HPDE6-E6E7 (cell line): Measurements from ENCODE around the gene NBEA.
"Not testable (repeated sequence)": the region's sequence is repeated elsewhere in the genome, so short reads cannot be mapped to it uniquely, and the experiment has no call there.

Experiments used
- DNase-seq: peaks from one replicate; pipeline ENCODE4 v3.0.0; 2011; ENCODE audit warnings: missing footprints; ENCODE audit errors: extremely low spot score

The NBEA gene

GRCh38 chr13:34944751-34945150 lies 2.7 kb downstream of the NBEA start:
- DNase-seq, result no peak

GRCh38 chr13:34951528-34951927 lies 9.5 kb downstream of the NBEA start:
- no peak for DNase-seq

GRCh38 chr13:34959489-34959888 lies 17.4 kb downstream of the NBEA start:
- no peak for DNase-seq

DNA sequence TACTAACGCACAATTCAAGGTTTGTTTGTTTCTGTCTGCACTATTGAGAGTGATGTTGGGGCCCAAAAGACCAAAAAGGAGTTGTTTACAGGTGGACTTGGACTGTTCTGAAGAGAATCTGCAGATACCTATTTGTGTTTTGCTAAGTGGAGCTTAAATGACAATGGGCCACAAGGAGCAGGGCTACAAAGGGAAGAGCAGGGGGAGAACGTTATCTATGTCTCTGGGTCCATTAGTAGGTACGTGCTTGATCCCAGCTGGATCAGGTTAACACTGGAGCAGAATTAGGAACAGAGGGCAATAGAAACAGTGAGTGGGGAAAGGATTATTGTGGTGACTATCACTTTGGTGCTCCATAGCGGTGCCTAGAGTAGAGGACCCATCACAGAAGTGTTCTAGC lies 22.5 kb downstream of the NBEA start:
- DNase-seq, result no peak

GRCh38 chr13:34967851-34968562 lies 25.9 kb downstream of the NBEA start:
- DNase-seq, result no peak

DNA sequence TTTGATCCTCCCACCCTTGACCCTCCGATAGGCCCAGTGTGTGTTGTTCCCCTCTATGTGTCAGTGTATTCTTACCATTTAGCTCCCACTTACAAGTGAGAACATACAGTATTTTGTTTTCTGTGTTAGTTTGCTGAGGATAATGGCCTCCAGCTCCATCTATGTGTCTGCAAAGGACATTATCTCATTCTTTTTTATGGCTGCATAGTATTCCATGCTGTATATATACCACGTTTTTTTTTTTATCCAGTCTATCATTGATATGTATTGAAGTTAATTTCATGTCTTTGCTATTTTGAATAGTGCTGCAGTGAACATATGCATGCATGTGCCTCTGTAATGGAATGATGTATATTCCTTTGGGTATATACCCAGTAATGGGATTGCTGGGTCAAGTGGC lies 27.5 kb downstream of the NBEA start:
- DNase-seq, result not testable (repeated sequence)

DNA sequence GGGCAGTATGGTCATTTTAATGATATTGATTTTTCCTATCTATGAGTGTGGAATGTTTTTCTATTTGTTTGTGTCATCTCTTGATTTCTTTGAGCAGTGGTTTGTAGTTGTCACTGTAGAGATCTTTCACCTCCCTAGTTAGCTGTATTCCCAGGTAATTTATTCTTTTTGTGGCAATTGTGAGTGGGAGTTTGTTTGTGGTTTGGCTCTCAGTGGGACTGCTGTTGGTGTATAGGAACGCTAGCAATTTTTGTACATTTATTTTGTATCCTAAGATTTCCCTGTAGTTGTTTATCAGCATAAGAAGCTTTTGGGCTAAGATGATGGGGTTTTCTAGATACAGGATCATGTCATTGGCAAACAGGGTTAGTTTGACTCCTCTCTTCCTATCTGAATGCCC lies 28.9 kb downstream of the NBEA start:
- DNase-seq, result no peak

DNA sequence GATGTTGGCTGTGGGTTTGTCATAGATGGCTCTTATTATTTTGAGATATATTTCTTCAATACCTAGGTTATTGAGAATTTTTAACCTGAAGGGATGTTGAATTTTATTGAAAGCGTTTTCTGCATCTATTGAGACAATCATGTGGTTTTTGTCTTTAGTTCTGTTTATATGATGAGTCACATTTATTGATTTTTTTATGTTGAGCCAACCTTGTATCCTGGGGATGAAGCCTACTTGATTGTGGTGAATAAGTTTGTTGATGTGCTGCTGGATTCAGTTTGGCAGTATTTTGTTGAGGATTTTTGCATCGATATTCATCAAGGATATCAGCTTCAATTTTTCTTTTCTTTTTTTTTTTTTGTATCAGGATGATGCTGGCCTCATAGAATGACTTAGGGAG lies 29.4 kb downstream of the NBEA start:
- no peak for DNase-seq

DNA sequence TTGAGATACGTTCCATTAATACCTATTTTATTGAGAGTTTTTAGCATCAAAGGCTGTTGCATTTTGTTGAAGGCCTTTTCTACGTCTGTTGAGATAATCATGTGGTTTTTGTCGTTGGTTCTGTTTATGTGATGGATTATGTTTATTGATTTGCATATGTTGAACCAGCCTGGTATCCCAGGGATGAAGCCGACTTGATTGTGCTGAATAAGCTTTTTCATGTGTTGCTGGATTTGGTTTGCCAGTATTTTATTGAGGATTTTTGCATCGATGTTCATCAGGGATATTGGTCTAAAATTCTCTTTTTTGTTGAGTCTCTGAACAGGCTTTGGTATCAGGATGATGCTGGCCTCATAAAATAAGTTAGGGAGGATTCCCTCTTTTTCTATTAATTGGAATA lies 43.1 kb downstream of the NBEA start:
- not testable (repeated sequence) for DNase-seq

DNA sequence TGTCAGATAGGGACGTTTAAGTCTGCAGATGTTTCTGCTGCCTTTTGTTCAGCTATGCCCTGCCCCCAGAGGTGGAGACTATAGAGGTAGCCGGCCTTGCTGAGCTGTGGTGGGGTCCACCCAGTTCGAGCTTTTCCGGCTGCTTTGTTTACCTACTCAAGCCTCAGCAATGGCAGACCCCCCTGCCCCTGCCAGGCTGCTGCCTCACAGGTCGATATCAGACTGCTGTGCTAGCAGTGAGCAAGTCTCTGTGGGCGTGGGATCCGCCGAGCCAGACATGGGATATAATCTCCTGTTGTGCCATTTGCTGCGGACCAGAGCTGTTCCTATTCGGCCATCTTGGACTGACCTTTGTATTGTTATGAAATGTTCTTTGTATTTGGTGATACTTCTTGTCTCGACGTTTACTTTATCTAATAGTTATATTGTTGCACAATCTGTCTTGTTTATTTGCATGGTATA lies 46.3 kb downstream of the NBEA start:
- DNase-seq, result no peak

GRCh38 chr13:34990399-34991214 lies 48.5 kb downstream of the NBEA start:
- DNase-seq, result no peak

DNA sequence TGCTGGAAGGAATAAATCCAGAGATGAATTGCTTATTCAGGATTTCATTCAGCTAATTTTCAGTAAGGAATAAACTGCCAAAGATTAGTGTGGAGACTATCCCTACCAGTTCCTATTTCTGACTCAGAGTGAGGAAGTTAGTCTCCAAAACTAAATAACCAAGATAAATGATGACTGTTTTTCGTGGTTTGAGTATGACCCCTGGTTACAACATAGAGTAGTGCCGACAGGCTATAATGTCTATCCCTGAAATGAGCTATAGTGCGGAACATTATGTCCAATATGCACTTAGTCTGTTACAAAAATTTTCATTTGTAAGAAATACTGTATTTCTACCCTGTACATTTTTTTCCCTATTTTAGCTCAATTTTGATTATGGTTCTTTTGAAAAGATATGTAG lies 51.4 kb downstream of the NBEA start:
- no peak for DNase-seq

- not testable (repeated sequence) for DNase-seq
Measured at GRCh38 chr13:35003734-35004133, 61.7 kb downstream of the NBEA start.

- no peak for DNase-seq
Measured at GRCh38 chr13:35005051-35005450, 63.0 kb downstream of the NBEA start.

- DNase-seq, result no peak
Measured at GRCh38 chr13:35014606-35015213, 72.6 kb downstream of the NBEA start.

- no peak for DNase-seq
Measured at GRCh38 chr13:35016362-35017112, 74.5 kb downstream of the NBEA start.

DNA sequence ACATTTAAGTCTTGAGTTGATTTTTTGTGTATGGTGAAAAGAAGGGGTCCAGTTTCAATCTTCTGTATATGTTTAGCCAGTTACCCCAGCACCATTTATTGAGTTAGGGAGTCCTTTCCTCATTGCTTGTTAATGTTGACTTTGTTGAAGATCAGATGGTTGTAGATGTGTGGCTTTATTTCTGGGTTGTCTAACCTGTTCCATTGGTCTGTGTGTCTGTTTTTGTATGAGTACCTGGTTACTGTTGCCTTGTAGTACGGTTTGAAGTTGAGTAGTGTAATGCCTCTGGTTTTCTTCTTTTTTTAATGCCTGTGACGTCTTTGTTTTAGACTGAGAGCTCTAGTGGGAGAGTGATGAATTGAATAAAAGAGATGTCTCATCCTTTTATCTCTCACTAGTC lies 83.2 kb downstream of the NBEA start:
- no peak for DNase-seq

DNA sequence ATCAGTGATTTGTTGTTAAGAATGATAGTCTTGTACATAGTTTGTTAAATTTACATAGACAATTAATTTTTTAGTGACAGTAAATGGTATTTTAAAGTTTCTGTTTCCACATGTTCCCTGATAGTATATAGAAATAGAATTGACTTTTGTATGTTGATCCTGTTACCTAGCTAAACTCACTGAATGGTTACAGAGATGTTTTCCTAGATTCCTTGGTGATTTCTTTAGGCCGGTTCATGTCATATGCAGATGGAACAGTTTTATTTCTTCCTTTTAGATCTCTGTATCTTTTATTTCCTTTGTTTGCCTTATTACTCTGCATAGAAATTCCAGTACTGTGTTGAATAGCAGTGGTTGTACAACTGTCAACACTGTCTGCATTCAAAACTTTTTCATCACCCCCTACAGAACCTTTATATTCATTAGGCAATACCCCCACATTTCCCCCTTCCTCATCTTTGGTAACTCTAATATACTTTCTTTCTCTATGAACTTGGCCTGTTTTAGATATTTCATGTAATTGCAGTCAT lies 86.3 kb downstream of the NBEA start:
- DNase-seq, result no peak

GRCh38 chr13:35039012-35039411 lies 96.9 kb downstream of the NBEA start:
- no peak for DNase-seq

GRCh38 chr13:35046587-35046986 lies 104.5 kb downstream of the NBEA start:
- DNase-seq, result no peak

- no peak for DNase-seq
Measured at GRCh38 chr13:35055705-35056104, 113.6 kb downstream of the NBEA start.

DNA sequence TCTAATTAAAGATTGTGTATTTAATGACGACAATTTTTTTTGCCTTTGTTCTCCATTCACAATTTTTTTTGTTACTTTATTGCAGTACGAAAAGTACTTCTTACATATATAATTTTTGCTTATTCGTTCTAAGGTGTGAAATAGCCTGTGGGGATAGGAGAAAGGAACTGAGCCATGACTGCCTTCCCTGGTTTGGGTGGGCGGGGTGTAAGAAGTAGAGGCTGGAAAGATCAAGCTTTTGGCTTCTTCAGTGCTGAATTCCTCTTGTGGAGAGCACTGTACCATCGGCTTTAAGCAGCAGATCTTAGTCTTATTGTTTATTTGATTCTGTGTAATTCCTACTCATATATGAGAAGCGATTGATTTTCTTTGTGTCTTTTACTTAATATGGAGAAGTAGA lies 115.8 kb downstream of the NBEA start:
- no peak for DNase-seq
